Smooth muscle cell of the coronary artery (primary cell): ENCODE measurements around the gene RCC2. TPM values are rescaled to one million over a fixed set of nuclear protein-coding genes. Genes with fewer than 3 reads are reported as not detected.

ENCODE experiments used
- total RNA-seq: library from RNA; depleted of rRNA; stranded (reverse); fragments of >200 nt; gene quantifications from 2 replicates; pipeline ENCODE4 v1.2.3, GENCODE V29; 2014; ENCODE audit warnings: low replicate concordance

The RCC2 gene
- total RNA-seq: 50.3 and 52.9 TPM in 2 replicates

GRCh38 chr1:17439250-17440073 lies at the start of gene RCC2:
RCC2 (minus strand) TSS chr1:17439677; CDS start chr1:17438514, 1,163 bp downstream.

GRCh38 chr1:17371896-17372295 lies 67.6 kb downstream of the RCC2 start, which contains the start of gene PADI6:
PADI6 (plus strand) TSS chr1:17372196; CDS start chr1:17372246, 50 bp downstream.

Other genes starting within 250 kb of the RCC2 start
- gene PADI1, start 234.5 kb downstream of the RCC2 start, total RNA-seq: 0.30 TPM in 1 of 2 replicates, not detected in the other
- not detected in 2 replicates for gene PADI3, start 190.6 kb downstream of the RCC2 start, total RNA-seq
- gene PADI4, start 131.5 kb downstream of the RCC2 start, total RNA-seq: not detected in 2 replicates
- not detected in 2 replicates for gene PADI6, start 67.5 kb downstream of the RCC2 start, total RNA-seq
- gene ARHGEF10L, start 100.0 kb upstream of the RCC2 start, total RNA-seq: 17.4 and 25.3 TPM in 2 replicates